ENCODE results near the gene PID1. TPM values are rescaled to one million over a fixed set of nuclear protein-coding genes. Genes with fewer than 3 reads are reported as not detected.
A peak's percentile ranks its signal among the peaks of the same experiment; 100 is the strongest.

Gene PID1
- total RNA-seq, 1 donor from 2014 or later = 83.2 TPM

GRCh38 chr2:229178117-229178516, 93.0 kb downstream of the PID1 start:
- H3K27ac ChIP-seq = no peak overlapping the region
- TF ChIP-seq CTCF (IDR thresholded peaks at IDR 0.05) = no peak
- no peak for TF ChIP-seq POLR2A (IDR thresholded peaks at IDR 0.05)
- no peak for TF ChIP-seq POLR2AphosphoS5 (IDR thresholded peaks at IDR 0.05; ENCODE audit: insufficient read depth in 1 of 2, low read depth in 1 of 2)
- H3K27me3 ChIP-seq = no peaks in the 10 kb centered on the region
- DNase-seq (ENCODE audit: extremely low spot score in 2 of 2) = no peak
- no peaks in the 10 kb centered on the region for H3K36me3 ChIP-seq
- intact Hi-C loops (cut with DNase I) = no loop called here
- H3K4me1 ChIP-seq = no peaks in the 10 kb centered on the region
- H3K4me3 ChIP-seq = no peak overlapping the region
- H3K9me3 ChIP-seq = no peaks in the 10 kb centered on the region

GRCh38 chr2:229176136-229176535, 95.0 kb downstream of the PID1 start:
- Histone ChIP-seq H3K27ac (no peak overlapping the region), H3K36me3 (no peaks in the 10 kb centered on the region), H3K9me3 (no peaks in the 10 kb centered on the region), H3K27me3 (no peaks in the 10 kb centered on the region), H3K4me1 (no peaks in the 10 kb centered on the region), H3K4me3 (no peak overlapping the region)
- no peak for DNase-seq (ENCODE audit: extremely low spot score in 2 of 2)
- intact Hi-C loops (cut with DNase I) = no loop called here
- TF ChIP-seq CTCF (IDR thresholded peaks at IDR 0.05) = no peak

DNA sequence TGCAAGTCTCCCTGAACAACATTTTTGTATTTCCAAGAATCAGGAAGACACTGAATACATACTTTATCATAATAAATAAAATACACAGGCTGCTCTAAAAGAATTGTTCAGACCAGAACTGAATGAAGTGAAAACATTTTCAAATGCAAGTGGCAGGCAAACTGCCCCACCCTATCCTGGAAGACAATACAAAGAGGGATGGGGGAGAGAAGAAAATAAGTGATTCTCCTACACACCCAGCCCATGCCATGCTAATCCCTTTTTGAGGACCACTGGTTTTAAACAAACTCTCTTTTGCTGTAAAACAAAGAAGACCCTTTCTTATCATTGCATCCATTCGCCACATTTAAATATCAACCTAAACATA, 95.6 kb downstream of the PID1 start:
- DNase-seq (ENCODE audit: extremely low spot score in 2 of 2) = no peak
- H3K27me3 ChIP-seq = no peaks in the 10 kb centered on the region
- no peak for TF ChIP-seq POLR2AphosphoS5 (IDR thresholded peaks at IDR 0.05; ENCODE audit: insufficient read depth in 1 of 2, low read depth in 1 of 2)
- no peak for TF ChIP-seq CTCF (IDR thresholded peaks at IDR 0.05)
- TF ChIP-seq POLR2A (IDR thresholded peaks at IDR 0.05) = no peak
- intact Hi-C loops (cut with DNase I) = no loop called here
- H3K4me3 ChIP-seq = no peak overlapping the region
- peak overlapping the region; percentile 47 for H3K27ac ChIP-seq
- H3K9me3 ChIP-seq = no peaks in the 10 kb centered on the region
- H3K4me1 ChIP-seq = no peaks in the 10 kb centered on the region
- H3K36me3 ChIP-seq = no peaks in the 10 kb centered on the region

- Histone ChIP-seq H3K36me3 (no peaks in the 10 kb centered on the region), H3K4me3 (no peak overlapping the region), H3K9me3 (no peaks in the 10 kb centered on the region), H3K4me1 (no peaks in the 10 kb centered on the region), H3K27me3 (no peaks in the 10 kb centered on the region), H3K27ac (peak overlapping the region; percentile 41)
- intact Hi-C loops (cut with DNase I) = no loop called here
- TF ChIP-seq POLR2AphosphoS5 (IDR thresholded peaks at IDR 0.05; ENCODE audit: insufficient read depth in 1 of 2, low read depth in 1 of 2) (no peak), CTCF (IDR thresholded peaks at IDR 0.05) (no peak), POLR2A (IDR thresholded peaks at IDR 0.05) (no peak)
- no peak for DNase-seq (ENCODE audit: extremely low spot score in 2 of 2)
Measured at GRCh38 chr2:229174794-229175496, 96.1 kb downstream of the PID1 start.

- Histone ChIP-seq H3K4me3 (no peak overlapping the region), H3K27ac (no peak overlapping the region), H3K36me3 (no peaks in the 10 kb centered on the region), H3K27me3 (no peaks in the 10 kb centered on the region), H3K9me3 (no peaks in the 10 kb centered on the region), H3K4me1 (no peaks in the 10 kb centered on the region)
- no peak for DNase-seq (ENCODE audit: extremely low spot score in 2 of 2)
- TF ChIP-seq POLR2A (IDR thresholded peaks at IDR 0.05) = no peak
- TF ChIP-seq CTCF (IDR thresholded peaks at IDR 0.05) = no peak
- TF ChIP-seq POLR2AphosphoS5 (IDR thresholded peaks at IDR 0.05; ENCODE audit: insufficient read depth in 1 of 2, low read depth in 1 of 2) = no peak
- intact Hi-C loops (cut with DNase I) = no loop called here
Measured at GRCh38 chr2:229173825-229174359, 97.2 kb downstream of the PID1 start.
